Osteocyte (in vitro differentiated cells): ENCODE results near the gene DPF3. TPM values are rescaled to one million over a fixed set of nuclear protein-coding genes. Genes with fewer than 3 reads are reported as not detected.

Experiments used
- DNase-seq: peaks from one replicate; pipeline ENCODE4 v3.0.0; 2021; ENCODE audit warnings: mixed read lengths; ENCODE audit not compliant: unreplicated experiment; ENCODE audit errors: extremely low spot score
- H3K27ac Mint-ChIP-seq: one replicate; pipeline ENCODE4 v1.8.0; 2021; ENCODE audit warnings: mild to moderate bottlenecking, mixed read lengths; ENCODE audit not compliant: unreplicated experiment
- H3K27me3 Mint-ChIP-seq: one replicate; pipeline ENCODE4 v1.8.0; 2021; ENCODE audit warnings: mixed read lengths; ENCODE audit not compliant: unreplicated experiment
- H3K36me3 Mint-ChIP-seq: one replicate; pipeline ENCODE4 v1.8.0; 2021; ENCODE audit warnings: mixed read lengths; ENCODE audit not compliant: unreplicated experiment
- H3K4me1 Mint-ChIP-seq: one replicate; pipeline ENCODE4 v1.8.0; 2021; ENCODE audit warnings: mixed read lengths; ENCODE audit not compliant: unreplicated experiment
- H3K4me3 Mint-ChIP-seq: one replicate; pipeline ENCODE4 v1.8.0; 2021; ENCODE audit warnings: mild to moderate bottlenecking, moderate library complexity, mixed read lengths; ENCODE audit not compliant: unreplicated experiment
- H3K9me3 Mint-ChIP-seq: one replicate; pipeline ENCODE4 v1.8.0; 2021; ENCODE audit warnings: mixed read lengths; ENCODE audit not compliant: unreplicated experiment
- CTCF ChIP-seq: fragments of 200-600 bp; sonication (generic); IDR thresholded peaks from 2 replicates; pipeline ENCODE4 v1.5.0; 2021; ENCODE audit warnings: antibody characterized with exemption, mild to moderate bottlenecking, moderate library complexity
- total RNA-seq: library from RNA; stranded (reverse); gene quantifications from 2 replicates; pipeline ENCODE4 v1.2.1, GENCODE V29; 2021

DPF3 gene
- total RNA-seq, 1 donor from 2014 or later, result 5.8 TPM

- TF ChIP-seq CTCF, result no peak
- Mint-ChIP-seq H3K27ac (no peak overlapping the region), H3K27me3 (no peaks in the 10 kb centered on the region), H3K4me1 (no peaks in the 10 kb centered on the region), H3K9me3 (no peaks in the 10 kb centered on the region), H3K4me3 (no peak overlapping the region), H3K36me3 (peaks cover 2% of the 10 kb centered on the region)
- DNase-seq, result no peak
Observed at GRCh38 chr14:72688990-72689671, 204.8 kb downstream of the DPF3 start.

- peaks cover 2% of the 10 kb centered on the region for H3K36me3 Mint-ChIP-seq
- no peak overlapping the region for H3K4me3 Mint-ChIP-seq
- TF ChIP-seq CTCF, result no peak
- H3K27me3 Mint-ChIP-seq, result no peaks in the 10 kb centered on the region
- H3K27ac Mint-ChIP-seq, result no peak overlapping the region
- peaks cover 9% of the 10 kb centered on the region for H3K4me1 Mint-ChIP-seq
- H3K9me3 Mint-ChIP-seq, result no peaks in the 10 kb centered on the region
- DNase-seq, result no peak
Observed at GRCh38 chr14:72686832-72687231, 207.1 kb downstream of the DPF3 start.

GRCh38 chr14:72686101-72686500 lies 207.8 kb downstream of the DPF3 start:
- Mint-ChIP-seq H3K4me3 (no peak overlapping the region), H3K36me3 (no peaks in the 10 kb centered on the region), H3K9me3 (no peaks in the 10 kb centered on the region), H3K4me1 (peaks cover 15% of the 10 kb centered on the region), H3K27ac (no peak overlapping the region), H3K27me3 (no peaks in the 10 kb centered on the region)
- no peak for TF ChIP-seq CTCF
- no peak for DNase-seq

GRCh38 chr14:72685456-72685855 lies 208.4 kb downstream of the DPF3 start:
- H3K27me3 Mint-ChIP-seq, result no peaks in the 10 kb centered on the region
- H3K27ac Mint-ChIP-seq, result no peak overlapping the region
- peaks cover 17% of the 10 kb centered on the region for H3K4me1 Mint-ChIP-seq
- no peaks in the 10 kb centered on the region for H3K36me3 Mint-ChIP-seq
- no peak for DNase-seq
- TF ChIP-seq CTCF, result no peak
- no peaks in the 10 kb centered on the region for H3K9me3 Mint-ChIP-seq
- H3K4me3 Mint-ChIP-seq, result no peak overlapping the region

- Mint-ChIP-seq H3K9me3 (no peaks in the 10 kb centered on the region), H3K27me3 (no peaks in the 10 kb centered on the region), H3K4me3 (no peak overlapping the region), H3K27ac (no peak overlapping the region), H3K36me3 (no peaks in the 10 kb centered on the region), H3K4me1 (peaks cover 24% of the 10 kb centered on the region)
- no peak for DNase-seq
- no peak for TF ChIP-seq CTCF
Observed at GRCh38 chr14:72683787-72684186, 210.1 kb downstream of the DPF3 start.
